ENCODE data around the gene UBE2V1.

The UBE2V1 gene

GRCh38 chr20:50061151-50062005 is 51.6 kb downstream of the UBE2V1 start:
- no peak for DNase-seq

- DNase-seq = no peak
Observed at GRCh38 chr20:50058662-50059402, 54.1 kb downstream of the UBE2V1 start.

GRCh38 chr20:50057714-50058053 is 55.3 kb downstream of the UBE2V1 start:
- DNase-seq = no peak

GRCh38 chr20:50056951-50057713 is 55.8 kb downstream of the UBE2V1 start:
- no peak for DNase-seq

- DNase-seq = no peak
Observed at GRCh38 chr20:50056408-50056926, 56.5 kb downstream of the UBE2V1 start.

- no peak for DNase-seq
Observed at GRCh38 chr20:50055524-50056083, 57.3 kb downstream of the UBE2V1 start.

- no peak for DNase-seq
Observed at GRCh38 chr20:50054626-50055511, 58.1 kb downstream of the UBE2V1 start.

GRCh38 chr20:50054231-50054547 is 58.8 kb downstream of the UBE2V1 start:
- no peak for DNase-seq

- DNase-seq = no peak
Observed at GRCh38 chr20:50053362-50054230, 59.4 kb downstream of the UBE2V1 start.

GRCh38 chr20:50052550-50053361 is 60.2 kb downstream of the UBE2V1 start:
- no peak for DNase-seq

GRCh38 chr20:50050660-50051308 is 62.2 kb downstream of the UBE2V1 start:
- no peak for DNase-seq

- DNase-seq = no peak
Observed at GRCh38 chr20:50050214-50050613, 62.7 kb downstream of the UBE2V1 start.

- no peak for DNase-seq
Observed at GRCh38 chr20:50049442-50050026, 63.4 kb downstream of the UBE2V1 start.

GRCh38 chr20:50048420-50049166 is 64.4 kb downstream of the UBE2V1 start:
- no peak for DNase-seq

- no peak for DNase-seq
Observed at GRCh38 chr20:50044353-50044960, 68.5 kb downstream of the UBE2V1 start.

GRCh38 chr20:50043573-50044352 is 69.2 kb downstream of the UBE2V1 start:
- DNase-seq = no peak

All from NCI-H510A (cell line).